GM18505 (cell line): ENCODE results near the gene DRC7.
"Not testable (repeated sequence)": the region's sequence is repeated elsewhere in the genome, so short reads cannot be mapped to it uniquely, and the experiment has no call there.

Experiments
- ATAC-seq: cut with Tn5 transposase; IDR thresholded peaks from one replicate; pipeline ENCODE4 v1.9.1; 2021; ENCODE audit not compliant: unreplicated experiment
- POLR2A ChIP-seq: IDR thresholded peaks from 4 replicates; pipeline ENCODE4 v1.6.1; 2011; ENCODE audit warnings: borderline replicate concordance; ENCODE audit not compliant: insufficient read depth, insufficient read length; ENCODE audit errors: extremely low read depth

DRC7 gene

DNA sequence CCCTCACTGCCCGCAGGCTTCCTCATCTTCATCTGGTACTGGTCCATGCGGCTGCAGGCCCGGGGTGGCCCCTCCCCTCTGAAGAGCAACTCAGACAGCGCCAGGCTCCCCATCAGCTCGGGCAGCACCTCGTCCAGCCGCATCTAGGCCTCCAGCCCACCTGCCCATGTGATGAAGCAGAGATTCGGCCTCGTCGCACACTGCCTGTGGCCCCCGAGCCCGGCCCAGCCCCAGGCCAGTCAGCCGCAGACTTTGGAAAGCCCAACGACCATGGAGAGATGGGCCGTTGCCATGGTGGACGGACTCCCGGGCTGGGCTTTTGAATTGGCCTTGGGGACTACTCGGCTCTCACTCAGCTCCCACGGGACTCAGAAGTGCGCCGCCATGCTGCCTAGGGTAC is 31.2 kb upstream of the DRC7 start:
- no peak for TF ChIP-seq POLR2A
- no peak for ATAC-seq

DNA sequence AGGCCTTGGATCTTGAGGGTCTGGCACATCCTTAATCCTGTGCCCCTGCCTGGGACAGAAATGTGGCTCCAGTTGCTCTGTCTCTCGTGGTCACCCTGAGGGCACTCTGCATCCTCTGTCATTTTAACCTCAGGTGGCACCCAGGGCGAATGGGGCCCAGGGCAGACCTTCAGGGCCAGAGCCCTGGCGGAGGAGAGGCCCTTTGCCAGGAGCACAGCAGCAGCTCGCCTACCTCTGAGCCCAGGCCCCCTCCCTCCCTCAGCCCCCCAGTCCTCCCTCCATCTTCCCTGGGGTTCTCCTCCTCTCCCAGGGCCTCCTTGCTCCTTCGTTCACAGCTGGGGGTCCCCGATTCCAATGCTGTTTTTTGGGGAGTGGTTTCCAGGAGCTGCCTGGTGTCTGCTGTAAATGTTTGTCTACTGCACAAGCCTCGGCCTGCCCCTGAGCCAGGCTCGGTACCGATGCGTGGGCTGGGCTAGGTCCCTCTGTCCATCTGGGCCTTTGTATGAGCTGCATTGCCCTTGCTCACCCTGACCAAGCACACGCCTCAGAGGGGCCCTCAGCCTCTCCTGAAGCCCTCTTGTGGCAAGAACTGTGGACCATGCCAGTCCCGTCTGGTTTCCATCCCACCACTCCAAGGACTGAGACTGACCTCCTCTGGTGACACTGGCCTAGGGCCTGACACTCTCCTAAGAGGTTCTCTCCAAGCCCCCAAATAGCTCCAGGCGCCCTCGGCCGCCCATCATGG is 30.5 kb upstream of the DRC7 start:
- no peak for TF ChIP-seq POLR2A
- ATAC-seq = no peak

DNA sequence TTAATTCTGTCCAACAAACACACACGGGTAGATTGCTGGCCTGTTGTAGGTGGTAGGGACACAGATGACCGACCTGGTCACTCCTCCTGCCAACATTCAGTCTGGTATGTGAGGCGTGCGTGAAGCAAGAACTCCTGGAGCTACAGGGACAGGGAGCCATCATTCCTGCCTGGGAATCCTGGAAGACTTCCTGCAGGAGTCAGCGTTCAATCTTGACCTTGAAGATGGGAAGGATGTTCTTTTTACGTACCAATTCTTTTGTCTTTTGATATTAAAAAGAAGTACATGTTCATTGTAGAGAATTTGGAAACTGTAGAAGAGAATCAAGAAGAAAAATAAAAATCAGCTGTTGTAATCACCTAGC is 30.0 kb upstream of the DRC7 start:
- no peak for TF ChIP-seq POLR2A
- no peak for ATAC-seq

DNA sequence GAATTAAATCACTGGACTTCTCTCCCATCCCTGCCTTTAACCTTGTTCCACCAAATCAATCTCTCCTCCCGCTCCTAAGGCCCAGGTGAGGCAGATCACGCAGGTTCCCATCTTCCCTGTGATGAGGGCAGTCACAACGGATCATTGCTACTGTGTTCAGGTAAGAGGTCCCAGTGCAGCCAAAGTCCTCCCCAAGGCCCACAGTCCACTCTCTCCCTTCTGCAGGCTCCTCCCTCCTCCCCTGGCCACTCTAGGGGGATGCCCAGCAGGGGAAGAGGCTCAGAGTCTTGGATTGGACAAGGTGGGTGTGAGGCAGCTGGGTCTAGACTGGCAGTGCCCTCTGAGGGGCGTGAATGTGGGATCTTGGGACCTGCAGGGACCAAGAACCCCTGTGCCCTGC is 29.1 kb upstream of the DRC7 start:
- TF ChIP-seq POLR2A = no peak

DNA sequence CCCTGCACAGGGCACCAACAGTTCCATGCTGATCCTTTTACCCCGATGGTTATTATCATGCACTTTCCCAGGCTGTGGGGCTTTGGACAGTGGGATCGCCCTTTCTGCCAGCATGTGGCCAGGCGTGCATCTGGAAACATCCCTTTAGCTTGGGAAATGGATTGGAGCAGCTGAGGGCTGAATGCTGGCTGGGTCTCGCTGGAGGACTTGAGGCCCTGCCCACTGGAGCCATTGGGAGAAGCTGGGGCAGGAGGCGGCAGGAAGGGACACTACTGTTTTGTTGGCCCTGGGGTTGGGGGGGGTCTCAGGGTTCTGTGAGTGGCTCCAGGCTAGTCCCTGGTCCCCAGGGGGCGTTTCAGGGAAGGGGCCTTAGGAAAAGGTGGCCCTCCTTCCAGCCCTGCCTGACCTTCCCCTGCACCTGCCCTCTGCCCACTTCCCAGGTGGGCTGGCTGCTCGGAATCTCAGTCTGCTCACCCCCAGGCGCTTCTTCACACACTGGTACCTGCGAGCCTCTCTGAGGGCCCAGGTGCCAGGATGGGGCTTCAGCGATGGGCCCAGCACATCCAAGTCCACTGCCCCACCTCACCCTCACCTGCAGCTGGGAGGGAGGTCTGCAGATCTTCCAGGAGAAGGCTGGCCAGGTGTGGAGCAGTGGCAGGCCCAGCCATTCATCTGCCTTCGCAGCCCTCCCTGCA is 28.1 kb upstream of the DRC7 start:
- TF ChIP-seq POLR2A = no peak
- ATAC-seq = no peak

More for the DNA sequence above, 29.1 kb upstream of the DRC7 start:
- no peak for ATAC-seq

DNA sequence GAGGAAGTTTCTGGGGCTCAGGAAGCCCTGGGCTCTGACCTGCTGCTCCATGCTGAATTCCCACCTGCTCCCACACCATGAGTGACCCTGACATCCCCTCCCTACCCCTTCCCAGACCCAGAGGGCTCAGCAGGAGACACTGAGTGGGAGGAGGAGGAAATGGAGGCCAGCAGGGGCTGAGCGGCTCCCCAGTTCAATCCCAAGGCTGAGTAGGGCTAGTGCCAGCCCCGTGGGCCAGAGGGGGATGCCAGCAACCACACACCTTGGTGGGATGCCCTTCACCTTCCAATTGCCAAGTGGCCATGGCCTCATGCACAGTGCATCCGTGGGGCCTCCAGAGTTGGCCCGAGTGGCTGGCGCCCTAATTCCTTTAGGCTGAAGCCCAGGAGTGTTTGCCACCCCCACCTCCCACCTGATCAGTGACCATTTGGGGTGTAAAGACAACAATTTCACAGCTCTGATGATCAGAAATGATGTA is 27.5 kb upstream of the DRC7 start:
- TF ChIP-seq POLR2A = no peak
- no peak for ATAC-seq

DNA sequence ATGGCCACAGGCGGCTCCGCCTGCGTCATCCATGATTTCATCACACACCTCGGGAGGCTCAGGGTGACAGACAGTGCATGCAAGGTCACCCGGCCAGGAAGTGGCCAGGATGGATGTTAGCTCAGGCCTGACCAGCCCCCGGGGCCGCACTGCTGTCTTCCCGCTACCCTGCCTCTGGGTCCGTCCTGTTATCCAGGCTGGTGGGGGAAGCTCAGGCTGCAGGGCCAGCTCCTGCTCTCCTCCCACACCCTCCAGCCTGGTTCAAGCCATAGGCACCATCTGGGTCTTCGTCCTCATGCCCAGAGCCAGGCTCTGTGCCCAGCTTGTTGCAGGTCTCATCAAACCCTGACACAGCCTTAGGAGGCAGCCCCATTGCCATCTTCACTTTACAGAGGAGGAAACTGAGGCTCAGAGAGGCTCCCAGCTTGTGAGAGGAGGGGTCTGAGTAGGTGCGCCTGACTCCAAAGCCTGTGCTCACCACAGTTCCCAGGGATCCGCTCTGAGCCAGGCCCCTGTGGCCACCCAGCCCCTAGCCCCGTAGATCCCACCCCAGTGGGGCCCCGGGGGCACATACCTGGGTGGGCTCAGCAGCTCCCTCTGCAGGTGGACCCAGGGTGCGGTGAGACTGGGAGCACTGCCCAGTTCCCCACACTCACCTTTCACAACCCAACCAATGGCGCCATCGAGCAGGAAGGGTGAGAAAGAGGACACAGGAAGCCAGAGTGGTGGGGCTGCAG is 26.9 kb upstream of the DRC7 start:
- TF ChIP-seq POLR2A = no peak
- ATAC-seq = no peak

DNA sequence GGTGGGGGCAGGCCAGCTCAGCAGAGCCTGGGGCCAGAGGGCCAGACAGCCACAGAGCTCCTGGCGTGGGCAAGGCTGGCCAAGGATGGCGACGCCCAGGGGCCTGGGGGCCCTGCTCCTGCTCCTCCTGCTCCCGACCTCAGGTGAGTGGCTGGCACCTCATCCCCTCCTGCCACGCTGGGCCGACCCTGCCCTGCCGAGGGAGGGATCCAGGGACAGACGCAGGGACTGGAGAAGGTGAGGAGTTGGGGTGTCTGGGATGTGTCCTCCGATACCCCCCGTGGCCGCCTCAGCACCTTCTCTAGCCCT is 26.4 kb upstream of the DRC7 start, which contains the start of gene ADGRG3:
TSS of gene ADGRG3 (plus strand) at position 44 of the 309 bp plus-strand sequence. CDS start at position 86, 42 bp downstream.
- TF ChIP-seq POLR2A = no peak
- no peak for ATAC-seq

DNA sequence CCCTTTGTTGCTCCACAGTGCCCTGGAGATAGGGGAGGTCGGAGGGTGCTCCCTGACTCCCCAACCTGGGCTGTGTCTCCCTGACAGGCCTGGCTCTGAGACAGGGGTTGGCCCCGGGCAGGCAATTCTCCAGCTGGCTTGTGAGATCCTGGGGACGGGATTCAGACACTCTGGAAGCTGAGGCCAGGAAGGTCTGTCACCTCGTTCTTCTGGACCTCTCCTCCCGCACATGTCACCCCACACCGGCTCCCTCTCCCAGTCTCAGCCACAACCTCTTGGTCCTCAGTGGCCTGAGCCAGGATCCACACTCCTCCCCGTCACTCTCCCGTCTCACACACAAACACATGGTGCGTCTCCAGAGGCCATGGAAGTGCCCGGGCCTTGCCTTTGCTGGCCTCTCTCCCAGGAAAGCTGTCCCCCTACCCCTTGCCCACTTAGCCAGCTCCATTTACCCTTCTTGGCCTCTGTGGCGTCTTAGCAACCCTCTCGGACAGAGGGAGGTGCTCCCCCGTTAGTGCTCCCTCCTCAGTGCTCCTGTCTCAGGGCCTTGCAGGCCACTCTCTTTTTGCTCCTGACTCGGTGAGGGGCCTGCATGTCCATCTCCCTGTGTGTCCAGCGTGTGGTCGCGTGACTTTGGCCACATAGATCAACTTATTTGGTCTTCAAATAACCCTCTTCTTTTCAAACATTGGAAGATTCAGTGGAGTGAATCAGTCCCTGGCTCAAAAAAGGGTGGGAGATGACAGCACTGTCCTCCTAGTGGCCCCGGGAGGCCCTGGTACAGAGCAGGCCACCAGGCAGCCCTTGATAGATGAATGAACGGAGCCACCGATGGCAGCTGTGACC is 25.8 kb upstream of the DRC7 start:
- ATAC-seq = no peak
- no peak for TF ChIP-seq POLR2A

DNA sequence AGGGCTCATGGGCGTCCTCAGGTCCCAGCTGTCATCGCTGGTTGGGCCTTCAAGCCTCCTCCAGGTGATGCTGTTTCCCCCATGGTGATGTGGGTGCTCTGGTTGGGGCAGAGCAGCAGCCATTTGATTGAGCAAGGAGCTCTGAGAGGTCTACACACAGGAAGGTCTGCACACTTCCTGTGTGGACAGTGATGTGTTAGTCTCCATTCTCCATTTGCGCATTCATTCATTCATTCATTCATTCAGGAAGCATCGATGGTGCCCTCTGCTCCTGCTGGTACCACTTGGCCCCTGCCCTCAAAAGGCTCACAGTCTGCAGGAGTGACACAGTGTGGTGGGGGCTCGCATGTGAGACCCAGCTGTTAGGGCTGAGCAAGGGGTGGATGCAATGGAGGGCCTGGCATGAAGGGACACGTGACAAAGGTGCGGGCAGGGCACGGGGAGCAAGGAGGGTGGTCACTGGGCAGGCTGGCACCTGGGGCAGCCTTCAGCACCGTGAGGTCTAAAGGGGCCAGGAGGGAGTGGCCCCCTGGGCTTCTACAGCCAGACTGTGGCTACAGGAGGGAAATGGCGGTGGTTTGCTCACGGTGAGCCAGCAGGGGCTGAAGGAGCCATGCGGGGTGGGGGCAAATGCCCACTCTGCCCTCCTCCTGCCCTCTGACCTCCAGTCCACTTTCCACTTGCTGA is 25.0 kb upstream of the DRC7 start:
- TF ChIP-seq POLR2A = no peak
- ATAC-seq = no peak

DNA sequence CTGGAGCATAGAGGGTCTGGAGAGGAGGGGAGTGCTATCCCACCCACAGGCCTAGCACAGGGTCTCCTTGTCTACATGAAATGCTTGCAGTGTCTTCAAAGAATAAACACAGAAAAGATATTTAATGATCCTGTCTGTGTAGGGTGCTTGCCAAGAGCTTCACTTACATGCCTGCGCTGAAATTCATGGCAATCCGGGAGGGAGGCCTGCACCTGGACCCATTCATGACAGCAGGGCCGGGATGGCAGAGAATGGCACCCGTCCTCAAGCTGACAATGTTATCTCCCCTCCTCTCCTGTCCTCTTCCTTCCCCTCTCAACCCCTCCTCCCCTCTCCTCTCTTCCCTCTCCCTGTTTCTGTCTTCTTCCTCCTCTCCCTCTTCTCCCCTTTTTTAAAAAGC is 24.4 kb upstream of the DRC7 start:
- no peak for ATAC-seq
- no peak for TF ChIP-seq POLR2A

DNA sequence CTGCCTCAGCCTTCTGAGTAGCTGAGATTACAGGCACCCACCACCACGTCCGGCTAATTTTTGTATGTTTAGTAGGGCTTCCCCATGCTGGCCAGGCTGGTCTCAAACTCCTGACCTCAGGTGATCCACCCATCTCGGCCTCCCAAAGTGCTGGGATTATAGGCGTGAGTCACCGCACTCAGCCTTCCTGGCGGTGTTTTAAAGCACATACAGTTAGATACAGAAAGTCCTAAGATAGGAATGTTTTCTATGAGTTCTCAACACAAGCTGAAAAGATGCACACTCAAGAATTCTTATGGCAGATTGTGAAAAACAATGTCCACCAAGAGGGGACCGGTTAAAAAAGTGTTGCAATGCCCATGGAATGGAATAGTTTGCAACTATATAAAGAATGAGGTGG is 23.2 kb upstream of the DRC7 start:
- ATAC-seq = not testable (repeated sequence)
